Stimulated activated CD8-positive, alpha-beta memory T cell treated with anti-CD3 and anti-CD28 coated beads, Interleukin-15, amount 100 ng/mL, for 48 hours (primary cell): ENCODE results near the gene NCOA5.

Experiments used
- DNase-seq, 2 donors: peaks; one replicate each; pipeline ENCODE4 v3.0.0-alpha.2; 2020; ENCODE audit warnings: low read depth in 2 of 2

Gene NCOA5

DNA sequence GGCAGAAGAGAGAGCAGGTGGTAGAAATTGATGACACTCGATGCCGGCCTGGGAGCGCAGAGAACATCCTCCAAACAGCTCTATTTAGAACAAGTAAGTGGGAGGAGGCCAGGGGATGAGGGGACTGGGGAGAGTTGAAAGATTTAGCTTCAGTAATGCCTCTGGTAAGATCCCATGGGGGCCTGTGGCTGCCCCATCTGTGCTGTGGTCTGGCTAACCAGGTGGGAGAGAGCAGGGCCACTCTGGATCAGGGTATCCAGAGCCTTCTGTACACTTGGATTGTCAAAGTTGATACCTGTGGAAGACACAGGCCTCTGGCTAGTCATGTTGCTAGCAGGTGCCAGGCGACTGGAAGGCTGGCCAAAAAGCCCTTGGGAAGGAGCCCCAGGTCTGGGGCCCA lies 27.6 kb downstream of the NCOA5 start:
- no peak for DNase-seq

DNA sequence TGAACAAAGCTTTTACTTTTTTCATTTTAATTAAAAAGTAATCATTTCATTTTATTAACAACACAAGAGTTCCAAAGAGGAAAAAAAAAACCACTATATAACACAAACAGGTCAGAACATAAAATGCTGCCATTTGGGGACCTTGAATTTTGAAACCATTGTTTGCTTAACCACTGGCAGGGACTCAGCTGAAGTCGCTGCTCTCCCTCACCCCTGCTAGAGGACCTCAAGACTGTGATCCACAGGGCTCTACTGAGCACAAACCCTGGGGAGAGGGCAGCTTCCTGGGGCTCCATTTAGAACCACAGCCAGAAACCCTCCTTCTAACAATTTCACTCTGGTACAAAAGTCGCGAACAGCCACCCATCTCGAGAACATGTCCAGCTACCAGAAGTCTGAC lies 28.8 kb downstream of the NCOA5 start:
- DNase-seq, result no peak

DNA sequence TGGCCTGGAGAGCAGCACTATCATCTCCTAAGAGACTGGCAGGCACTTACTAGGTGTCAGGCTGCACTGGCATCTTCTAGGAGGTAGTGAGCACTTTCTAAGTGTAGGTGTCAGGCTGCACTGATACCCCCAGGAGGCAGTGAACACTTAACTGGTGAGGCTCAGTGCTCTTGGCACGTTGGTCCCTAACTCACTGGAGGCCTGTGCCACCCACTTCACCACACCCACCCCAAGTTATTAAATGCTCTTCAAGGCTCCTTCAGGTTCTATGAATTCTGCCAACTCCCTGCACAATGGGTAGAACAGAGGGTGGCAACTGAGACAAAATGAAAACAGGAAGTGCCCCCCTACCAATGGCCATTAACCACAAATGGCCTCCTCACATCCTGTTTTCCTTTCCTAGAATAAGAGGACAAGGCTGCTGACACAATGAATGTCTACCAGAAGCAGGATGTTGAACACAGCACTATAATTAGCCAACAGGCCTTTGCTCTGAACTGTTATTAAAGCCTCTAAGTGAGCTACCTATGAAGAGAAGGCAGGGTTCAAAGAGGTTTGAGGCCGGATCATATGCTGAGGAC lies 29.4 kb downstream of the NCOA5 start:
- DNase-seq, result no peak

DNA sequence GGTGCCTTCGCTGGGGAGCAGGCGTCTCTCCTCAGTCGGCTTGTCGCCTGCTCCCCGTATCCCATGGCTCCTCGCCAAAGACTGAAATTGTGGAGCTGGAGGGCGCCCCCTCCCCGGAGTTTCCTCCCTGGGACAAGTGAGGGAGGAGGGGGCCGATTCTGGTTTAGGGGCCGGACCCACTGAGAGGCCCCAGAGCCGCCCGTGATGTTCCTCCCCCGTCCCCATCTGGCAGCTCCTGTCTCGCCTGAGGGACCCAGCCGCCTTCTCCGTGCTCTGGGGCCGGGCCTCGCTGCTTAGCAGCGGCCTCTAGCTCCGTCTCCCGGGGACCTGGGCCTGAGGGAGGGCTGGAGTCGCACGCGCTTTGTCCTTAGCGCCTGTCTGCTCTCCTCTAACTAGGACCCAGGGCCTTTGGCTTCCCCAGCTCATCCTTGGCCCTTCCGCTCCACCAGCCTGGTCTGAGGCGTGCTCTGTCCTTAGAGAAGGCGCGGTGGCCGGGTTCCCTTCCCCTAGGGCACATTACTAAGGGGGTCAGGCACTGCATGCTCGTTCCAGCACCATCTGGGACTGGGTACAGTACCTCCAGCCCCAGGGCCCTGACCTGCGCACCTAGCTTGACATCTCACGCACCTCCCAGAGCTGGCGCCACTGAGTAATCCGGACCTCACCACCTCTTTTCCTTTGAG lies 31.0 kb downstream of the NCOA5 start:
- DNase-seq, result no peak

DNA sequence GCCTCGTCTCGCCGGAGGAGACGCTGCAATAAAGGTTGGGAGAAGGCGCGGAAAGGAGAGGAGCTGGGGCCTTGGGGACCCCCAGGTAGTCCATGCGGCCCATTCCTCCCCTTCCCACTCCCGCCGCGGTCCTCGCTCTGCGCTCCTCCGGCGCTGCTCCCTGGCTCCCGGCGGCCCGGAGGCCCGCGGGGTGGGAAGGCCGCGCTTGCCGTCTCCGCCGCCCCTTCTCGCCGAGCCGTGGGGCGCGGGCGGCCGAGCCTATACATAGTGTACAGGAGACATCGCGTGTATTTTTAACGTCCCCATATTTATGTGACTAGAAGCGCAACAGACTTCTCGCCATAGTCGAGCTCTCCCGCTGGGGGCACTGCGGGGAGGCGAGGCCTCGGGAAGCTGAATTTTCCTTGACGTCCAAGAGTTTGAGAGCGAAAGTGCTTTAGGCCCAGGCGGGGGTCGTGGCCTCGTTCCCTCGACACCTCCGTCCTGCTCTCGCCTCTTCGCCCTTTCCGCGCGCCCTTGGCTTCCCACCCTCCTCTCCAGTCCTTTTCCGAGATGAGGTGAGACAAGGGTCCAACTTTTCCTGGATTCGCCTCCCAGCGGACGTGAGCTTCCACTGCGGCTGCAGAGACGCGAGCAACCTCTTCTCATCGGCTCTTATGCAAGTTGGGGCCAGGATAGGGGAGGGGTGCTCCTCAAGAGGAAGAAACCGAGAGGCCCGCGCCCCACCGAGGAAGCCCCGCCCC lies 31.7 kb downstream of the NCOA5 start:
- no peak for DNase-seq

DNA sequence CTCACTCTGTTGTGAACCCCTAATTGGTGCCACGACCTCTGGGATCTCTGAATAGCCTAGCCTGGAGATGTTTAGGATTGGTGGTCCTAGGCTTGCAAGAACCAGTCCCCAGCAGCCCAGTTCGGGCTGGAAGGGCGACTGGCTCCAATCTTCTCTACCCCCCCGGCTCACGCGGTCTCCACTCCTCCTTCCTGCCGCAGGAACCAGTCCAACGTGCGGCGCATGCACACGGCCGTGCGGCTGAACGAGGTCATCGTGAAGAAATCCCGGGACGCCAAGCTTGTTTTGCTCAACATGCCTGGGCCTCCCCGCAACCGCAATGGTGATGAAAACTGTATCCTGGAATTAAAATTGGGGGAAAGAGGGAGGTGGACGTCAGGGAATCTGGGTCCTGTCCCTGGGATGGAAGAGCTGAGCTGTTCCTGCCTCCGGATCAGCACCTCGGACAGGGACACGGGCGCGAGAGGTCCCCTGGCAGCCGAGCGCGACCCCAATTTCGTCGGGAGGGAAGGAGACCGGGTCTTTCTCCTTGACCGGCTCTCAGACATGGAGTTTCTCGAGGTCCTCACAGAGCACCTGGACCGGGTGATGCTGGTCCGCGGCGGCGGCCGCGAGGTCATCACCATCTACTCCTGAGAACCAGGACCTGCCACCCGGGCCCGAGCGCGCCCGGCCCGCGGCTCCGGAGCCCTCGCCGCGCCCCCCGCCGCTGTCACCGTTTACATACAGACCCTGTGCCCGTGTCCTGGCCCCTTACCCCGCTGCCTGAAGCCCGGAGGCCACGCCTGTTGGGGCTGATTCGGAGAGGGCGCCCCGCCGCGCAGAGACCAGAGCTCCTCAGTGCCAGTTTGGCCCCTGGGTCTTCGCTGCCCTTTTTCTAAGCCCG lies 32.5 kb downstream of the NCOA5 start:
- no peak for DNase-seq

DNA sequence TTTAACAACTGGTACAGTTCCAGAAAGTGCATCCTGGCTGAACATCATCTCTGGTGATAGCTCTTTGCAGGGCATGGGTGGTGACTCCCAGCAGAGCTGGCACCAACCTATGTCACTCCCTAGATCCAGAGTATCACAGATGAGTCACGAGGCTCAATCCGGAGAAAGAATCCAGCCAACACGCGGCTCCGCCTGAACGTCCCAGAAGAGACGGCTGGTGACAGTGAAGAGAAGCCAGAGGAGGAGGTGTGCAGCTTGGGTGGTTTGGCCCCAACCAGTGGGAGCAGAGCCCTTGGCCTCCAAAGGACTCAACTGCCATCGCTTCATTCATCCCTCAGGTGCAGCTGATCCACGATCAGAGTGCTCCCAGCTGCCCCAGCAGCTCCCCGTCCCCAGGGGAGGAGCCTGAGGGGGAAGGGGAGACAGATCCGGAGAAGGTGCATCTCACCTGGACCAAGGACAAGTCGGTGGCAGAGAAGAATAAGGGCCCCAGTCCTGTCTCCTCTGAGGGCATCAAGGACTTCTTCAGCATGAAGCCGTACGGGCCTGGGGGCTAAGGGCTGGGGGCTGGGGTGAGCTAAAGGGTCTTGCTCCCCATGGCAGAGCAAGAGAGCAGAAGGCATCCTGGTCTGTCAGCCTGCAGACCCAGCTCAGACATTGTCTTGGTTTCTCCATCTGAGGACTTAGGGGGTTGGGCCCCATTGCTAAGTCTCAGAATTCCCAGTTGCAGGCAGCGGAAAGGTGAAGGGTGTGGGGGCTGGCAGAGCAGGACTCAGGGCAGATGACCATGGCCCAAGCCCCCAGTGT lies 33.5 kb downstream of the NCOA5 start:
- DNase-seq, result no peak

DNA sequence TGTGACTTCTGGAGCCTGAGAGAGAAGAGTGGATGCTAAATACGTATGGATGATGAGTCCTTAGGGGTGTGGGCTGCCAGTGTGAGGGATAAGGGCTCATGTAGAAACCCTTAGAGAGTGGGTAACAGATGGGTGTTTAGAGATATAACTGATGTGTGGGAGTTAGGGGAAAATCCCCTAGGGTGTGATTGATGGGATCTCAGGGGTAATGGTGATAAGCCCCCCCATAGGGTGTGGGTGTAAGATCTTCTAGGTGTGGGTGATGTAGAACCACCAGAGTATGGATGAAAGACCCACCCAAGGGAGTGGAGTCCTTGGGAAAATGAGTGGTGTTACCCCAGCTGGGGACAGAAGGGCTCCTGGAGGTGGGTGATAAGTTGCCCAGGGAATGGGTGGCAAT lies 34.5 kb downstream of the NCOA5 start:
- no peak for DNase-seq

DNA sequence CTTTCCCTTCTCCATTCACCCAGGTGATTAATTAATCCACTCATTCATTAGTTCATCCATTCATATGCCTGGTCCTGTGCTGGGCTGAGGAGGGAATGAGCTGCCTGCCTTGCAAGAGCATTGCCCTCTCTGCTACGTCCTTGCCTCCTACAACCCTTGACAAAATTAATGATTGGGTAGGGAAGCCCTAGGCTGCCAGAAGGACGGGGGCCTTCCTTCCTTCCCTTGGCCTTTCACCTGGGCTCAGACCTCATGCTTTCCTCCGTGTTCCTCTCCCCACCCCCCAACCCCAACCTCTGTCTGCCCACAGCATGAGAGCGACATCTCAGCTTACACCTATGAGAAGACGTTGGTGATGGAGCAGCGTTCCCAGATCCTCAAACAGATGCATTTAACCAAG lies 35.2 kb downstream of the NCOA5 start:
- DNase-seq, result no peak

DNA sequence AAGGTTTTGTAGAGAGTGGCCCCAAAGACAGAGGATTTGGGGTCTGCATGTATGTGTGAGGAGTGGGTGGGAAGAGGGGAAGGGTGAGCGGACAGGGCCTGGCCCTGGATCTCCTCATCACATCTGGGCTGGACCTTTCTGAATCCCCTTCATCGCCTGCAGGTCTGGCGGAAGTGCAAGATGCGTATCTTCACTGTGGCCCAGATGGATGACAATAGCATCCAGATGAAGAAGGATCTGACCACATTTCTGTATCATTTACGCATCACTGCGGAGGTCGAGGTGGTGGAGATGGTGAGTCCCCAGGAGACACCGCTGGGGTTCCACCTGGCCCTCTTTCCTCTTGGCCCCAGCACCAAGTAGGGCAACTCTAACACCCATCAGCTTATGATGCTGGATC lies 36.3 kb downstream of the NCOA5 start:
- DNase-seq, result no peak

DNA sequence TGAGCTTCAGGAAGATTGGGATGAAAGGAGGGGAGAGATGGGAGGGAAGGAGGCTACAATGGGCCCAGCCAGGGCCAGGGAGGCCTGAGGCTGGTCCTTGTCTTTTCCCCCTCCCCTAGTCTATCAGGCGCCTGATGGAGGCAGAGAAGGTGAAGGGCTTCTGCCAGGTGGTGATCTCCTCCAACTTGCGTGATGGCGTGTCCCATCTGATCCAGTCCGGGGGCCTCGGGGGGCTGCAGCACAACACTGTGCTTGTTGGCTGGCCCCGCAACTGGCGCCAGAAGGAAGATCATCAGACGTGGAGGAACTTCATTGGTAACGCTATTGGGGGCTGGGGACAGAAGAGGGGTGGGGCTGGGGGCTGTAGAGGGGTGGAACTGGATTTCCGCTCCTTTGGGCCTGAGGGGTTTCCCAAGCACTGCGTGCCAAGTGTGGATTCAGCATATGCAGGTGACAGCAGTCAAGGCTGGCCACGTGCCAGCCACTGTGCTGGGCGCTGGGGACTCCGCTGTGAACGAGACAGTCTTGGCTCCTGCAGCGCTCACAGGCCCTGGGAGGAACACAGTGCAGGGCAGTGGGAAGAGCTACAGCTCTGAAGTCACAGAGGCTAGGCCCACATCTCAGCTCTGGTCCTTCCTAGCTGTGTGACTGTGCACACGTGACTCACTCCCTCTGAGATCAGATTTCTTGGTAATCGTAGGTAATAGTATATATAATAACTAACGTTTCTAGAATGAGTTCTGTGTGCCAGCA lies 38.0 kb downstream of the NCOA5 start:
- no peak for DNase-seq

DNA sequence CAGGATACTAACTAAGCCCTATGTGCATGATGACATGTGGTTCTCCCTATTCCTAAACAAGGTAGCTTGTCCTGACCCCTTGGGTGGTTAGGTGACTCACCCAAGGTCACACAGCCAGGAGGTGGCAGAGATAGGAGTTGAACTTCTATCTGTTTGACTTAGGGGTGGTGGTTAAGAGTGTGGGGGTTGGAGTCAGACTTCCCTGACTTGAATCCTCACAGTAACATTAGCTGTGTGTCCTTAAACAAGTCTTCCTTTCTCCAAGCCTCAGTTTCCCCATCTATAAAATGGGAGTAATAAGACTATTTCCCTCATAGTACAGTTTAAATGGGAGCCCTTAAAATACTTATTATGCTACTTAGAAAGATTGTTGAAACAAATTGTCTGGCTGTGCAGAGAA lies 38.9 kb downstream of the NCOA5 start:
- no peak for DNase-seq

DNA sequence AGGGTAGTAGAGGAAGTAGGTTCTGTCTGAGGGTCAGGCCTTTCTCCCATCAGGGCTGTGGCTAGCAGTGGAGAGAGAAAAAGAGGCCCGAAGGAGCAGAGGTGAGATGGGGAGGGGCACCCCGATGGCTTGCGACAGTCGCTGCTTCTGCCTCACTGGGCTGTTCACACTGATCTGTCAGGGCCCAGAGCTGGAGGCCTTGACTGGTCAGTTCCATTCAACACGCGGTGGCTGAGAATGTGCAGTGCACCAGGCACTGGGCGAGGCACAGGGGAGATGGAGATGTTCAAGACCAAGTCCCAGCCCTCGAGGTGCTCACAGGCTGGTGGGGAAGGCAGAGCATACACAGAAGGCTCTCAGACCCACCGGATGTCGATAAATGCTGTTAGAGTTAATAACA lies 39.3 kb downstream of the NCOA5 start:
- DNase-seq, result no peak

DNA sequence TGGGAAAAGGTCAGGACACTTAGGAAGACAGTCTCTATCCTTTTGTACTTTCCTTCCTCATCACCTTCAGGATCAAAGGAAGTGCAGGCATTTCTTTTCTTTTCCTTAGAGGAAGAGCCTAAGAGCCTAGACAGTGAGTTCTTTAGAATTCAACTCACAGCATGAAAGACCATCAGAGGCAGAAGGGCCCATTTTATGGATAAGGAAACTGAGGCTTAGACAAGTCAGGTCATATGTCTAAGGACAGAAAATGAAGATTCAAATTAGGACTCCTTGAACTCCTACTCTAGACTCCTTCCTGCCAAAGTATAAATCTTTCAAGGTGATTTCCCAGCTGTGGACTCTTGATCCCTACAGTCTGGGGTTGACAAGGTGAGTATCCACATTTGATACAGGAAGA lies 39.9 kb downstream of the NCOA5 start:
- no peak for DNase-seq

DNA sequence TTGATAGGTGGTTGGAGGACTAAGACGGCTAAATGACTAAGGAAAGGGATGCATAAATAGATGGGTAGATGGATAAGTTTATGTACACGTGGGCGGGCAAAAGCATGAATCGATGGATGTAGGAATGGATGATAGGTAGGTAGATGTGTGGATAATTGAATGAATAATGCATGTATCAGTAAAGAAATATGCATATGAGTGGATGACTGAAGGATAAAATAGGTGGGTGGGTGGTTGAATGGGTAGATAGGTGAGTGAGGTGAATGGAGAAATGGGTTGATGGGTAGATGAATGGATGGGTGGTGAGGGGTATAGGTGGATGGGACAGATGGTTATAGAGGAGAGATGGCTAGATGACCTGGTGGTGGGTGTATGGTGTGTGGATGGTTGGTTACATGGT lies 40.6 kb downstream of the NCOA5 start:
- DNase-seq, result no peak

DNA sequence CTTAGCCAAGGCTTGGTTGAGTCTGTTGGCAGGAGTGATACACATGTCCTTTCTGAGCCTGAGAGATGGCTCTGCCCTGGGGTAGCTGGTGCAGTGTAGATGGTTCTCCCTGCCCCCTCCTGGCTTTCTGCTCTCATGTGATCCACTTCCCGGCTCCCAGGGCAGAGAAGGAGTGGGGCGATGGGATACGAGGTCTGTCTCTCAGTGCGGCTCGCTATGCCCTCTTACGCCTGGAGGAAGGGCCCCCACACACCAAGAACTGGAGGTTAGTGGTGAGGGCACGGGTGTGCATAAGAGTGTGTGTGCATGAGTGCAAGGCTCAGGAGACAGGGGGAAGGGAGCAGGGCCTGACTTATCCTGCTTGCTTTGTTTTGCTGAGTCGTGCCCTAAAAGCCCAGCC lies 41.9 kb downstream of the NCOA5 start:
- DNase-seq, result no peak

DNA sequence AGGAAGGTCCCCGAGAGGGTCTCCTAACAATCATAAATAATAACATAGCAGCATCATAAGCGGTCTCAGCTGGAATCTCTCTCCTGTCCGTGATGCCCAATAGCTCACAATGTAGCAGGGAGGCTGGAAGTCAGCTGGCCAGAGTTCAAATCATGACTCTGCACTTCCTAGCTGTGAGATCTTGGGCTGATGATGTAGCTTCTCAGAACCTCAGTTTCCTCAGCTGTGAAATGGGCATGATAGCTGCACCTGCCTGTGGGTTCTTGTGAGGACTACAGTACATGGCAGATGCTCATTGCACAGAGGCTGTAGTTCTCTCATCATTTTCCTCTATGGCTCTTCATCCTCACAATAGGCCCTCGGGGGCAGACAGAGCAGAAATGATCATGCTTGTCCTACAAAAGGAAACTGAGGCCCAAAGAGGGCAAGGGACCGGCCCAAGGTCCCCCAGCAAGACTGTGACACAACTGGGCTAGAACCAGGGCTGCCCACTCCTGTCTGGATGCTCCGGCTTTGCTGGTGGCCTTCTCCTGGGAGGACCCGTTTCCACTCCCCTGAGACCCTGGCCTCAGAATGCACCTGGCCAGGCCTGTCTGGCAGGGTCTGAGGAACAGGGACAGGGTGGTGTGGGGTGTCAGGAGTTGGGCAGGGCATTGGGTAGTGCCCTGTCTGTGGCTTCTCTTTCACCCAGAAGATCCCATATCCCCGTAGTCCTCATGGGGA lies 43.0 kb downstream of the NCOA5 start:
- DNase-seq, result no peak

DNA sequence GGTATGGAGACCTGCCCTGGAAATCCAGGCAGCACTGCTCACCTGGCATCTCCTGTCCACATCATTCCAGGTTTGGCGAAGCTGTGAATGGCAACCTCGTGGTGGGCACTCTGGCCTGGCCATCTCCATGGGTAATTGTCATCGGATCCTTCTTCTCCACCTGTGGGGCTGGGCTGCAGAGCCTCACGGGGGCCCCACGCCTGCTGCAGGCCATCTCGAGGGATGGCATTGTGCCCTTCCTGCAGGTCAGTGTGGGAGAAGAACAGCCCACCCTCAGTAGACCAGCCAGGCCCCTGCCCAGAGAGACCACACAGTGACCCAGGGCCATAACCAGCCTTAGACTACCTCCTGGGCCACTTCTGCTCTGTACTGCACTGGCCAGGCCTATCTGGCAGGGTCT lies 44.9 kb downstream of the NCOA5 start:
- DNase-seq, result no peak

DNA sequence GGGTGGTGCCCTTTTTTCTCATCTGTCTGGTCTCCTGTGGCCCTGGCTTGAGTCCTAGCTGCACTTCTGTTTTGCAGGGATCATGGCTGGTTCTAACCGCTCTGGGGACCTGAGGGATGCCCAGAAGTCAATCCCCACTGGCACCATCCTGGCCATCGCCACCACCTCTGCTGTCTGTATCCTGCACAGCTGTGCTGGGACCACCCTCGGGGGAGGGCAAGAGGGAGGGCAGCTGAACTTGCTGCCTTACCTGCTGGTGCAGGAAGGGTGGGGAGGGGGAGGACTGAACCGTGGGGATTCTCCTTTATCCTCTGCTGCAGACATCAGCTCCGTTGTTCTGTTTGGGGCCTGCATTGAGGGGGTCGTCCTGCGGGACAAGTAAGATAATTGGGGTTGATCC lies 46.2 kb downstream of the NCOA5 start:
- no peak for DNase-seq

DNA sequence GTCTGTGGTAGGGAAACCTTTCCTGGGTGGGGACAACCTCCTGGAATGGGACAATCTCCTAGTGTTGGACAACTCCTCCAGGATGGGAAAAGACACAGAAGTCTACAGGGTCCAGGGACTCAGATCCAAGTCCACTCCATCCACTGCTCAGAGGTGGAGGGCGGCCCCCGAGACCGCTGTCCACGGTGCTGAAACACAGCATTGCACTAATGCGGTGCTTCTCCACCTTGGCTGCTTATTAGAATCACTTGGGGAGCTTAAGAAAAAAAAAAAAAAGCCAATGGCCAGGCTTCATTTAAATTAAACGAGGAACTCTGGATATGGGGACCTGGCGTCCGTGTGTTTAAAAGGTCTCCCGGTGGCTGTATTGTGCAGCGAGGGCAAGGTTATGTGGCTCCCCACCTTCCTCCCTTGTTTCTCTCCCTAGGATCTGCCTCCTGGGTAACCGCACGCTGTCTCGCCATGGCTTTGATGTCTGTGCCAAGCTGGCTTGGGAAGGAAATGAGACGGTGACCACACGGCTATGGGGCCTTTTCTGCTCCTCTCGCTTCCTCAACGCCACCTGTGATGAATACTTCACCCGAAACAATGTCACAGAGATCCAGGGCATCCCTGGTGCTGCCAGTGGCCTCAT lies 48.7 kb downstream of the NCOA5 start:
- DNase-seq, result no peak
